HCT116 (cell line): ENCODE measurements around the gene GJD3.

ENCODE experiments used
- CTCF ChIP-seq, 3 experiments: fragments of 200-600 bp in 1 of 3; sonication (generic) in 1 of 3; IDR thresholded peaks in 2 of 3; conservative IDR thresholded peaks in 1 of 3; 2 replicates each; pipeline ENCODE4 v1.5.1; 2012 to 2017; ENCODE audit warnings: low read depth in 2 of 3, low read length in 2 of 3, antibody characterized with exemption in 1 of 3, borderline replicate concordance in 1 of 3, control low read depth in 1 of 3, mild to moderate bottlenecking in 1 of 3, mixed read lengths in 1 of 3, mixed run types in 1 of 3, moderate library complexity in 1 of 3; ENCODE audit not compliant: insufficient read depth in 1 of 3
- ELF1 ChIP-seq: IDR thresholded peaks from 2 replicates; pipeline ENCODE4 v1.6.1; 2012; ENCODE audit warnings: low read depth, borderline replicate concordance
- POLR2A ChIP-seq: IDR thresholded peaks from 2 replicates; pipeline ENCODE4 v1.7.0; 2011; ENCODE audit warnings: borderline replicate concordance; ENCODE audit not compliant: insufficient read depth, insufficient read length; ENCODE audit errors: extremely low read depth
- POLR2AphosphoS5 ChIP-seq: IDR thresholded peaks from 2 replicates; pipeline ENCODE4 v1.6.1; 2011; ENCODE audit warnings: mild to moderate bottlenecking, low read depth, low read length, moderate library complexity
- SIN3A ChIP-seq: IDR thresholded peaks from 2 replicates; pipeline ENCODE4 v1.6.1; 2012; ENCODE audit warnings: low read depth

- no peak for TF ChIP-seq POLR2AphosphoS5
- TF ChIP-seq SIN3A: no peak
- no peak for TF ChIP-seq CTCF (IDR thresholded peaks at IDR 0.05 in 2 of 3, conservative IDR thresholded peaks at IDR 0.05 in 1 of 3; ENCODE audit: borderline replicate concordance in 1 of 3, insufficient read depth in 1 of 3, low read depth in 2 of 3, low read length in 2 of 3)
- TF ChIP-seq ELF1: no peak
- no peak for TF ChIP-seq POLR2A
These were observed 18.4 kb downstream of the GJD3 start for GRCh38 chr17:40345994-40346764.
